ENCODE measurements around the gene CNTN6. TPM values are rescaled to one million over a fixed set of nuclear protein-coding genes. Genes with fewer than 3 reads are reported as not detected.

Gene CNTN6
- total RNA-seq, 1 experiment from 2014 or later, result not detected

GRCh38 chr3:1421577-1421976 is 328.8 kb downstream of the CNTN6 start:
- Mint-ChIP-seq H3K4me1 (no peaks in the 10 kb centered on the region), H3K36me3 (peaks cover 65% of the 10 kb centered on the region), H3K27ac (no peak overlapping the region), H3K4me3 (no peak overlapping the region), H3K27me3 (ENCODE audit: low read depth) (peaks cover 3% of the 10 kb centered on the region), H3K9me3 (peaks cover 89% of the 10 kb centered on the region)
- ATAC-seq (no peak), DNase-seq (ENCODE audit: low spot score) (no peak)
- no peak for TF ChIP-seq ZNF425 (CRISPR knock-in tag; conservative IDR thresholded peaks at IDR 0.05)
- TF ChIP-seq ZNF317 (CRISPR knock-in tag; IDR thresholded peaks at IDR 0.05; ENCODE audit: borderline replicate concordance, low read depth), result no peak
- TF ChIP-seq ATF3 (CRISPR knock-in tag; conservative IDR thresholded peaks at IDR 0.05), result no peak
- TF ChIP-seq ZNF138 (CRISPR knock-in tag; conservative IDR thresholded peaks at IDR 0.05), result no peak
- TF ChIP-seq HMGA2 (CRISPR knock-in tag; IDR thresholded peaks at IDR 0.05), result no peak
- TF ChIP-seq MYBL2 (CRISPR knock-in tag; IDR thresholded peaks at IDR 0.05), result no peak
- no peak for TF ChIP-seq CBFB (CRISPR knock-in tag; IDR thresholded peaks at IDR 0.05; ENCODE audit: low read depth)
- TF ChIP-seq NFATC4 (CRISPR knock-in tag; IDR thresholded peaks at IDR 0.05), result no peak
- no peak for TF ChIP-seq ZNF219 (CRISPR knock-in tag; IDR thresholded peaks at IDR 0.05; ENCODE audit: borderline replicate concordance)
- TF ChIP-seq ZNF512 (CRISPR knock-in tag; IDR thresholded peaks at IDR 0.05; ENCODE audit: borderline replicate concordance), result no peak
- TF ChIP-seq ARID4B (CRISPR knock-in tag; IDR thresholded peaks at IDR 0.05; ENCODE audit: borderline replicate concordance), result no peak
- no peak for TF ChIP-seq ESRRA (CRISPR knock-in tag; IDR thresholded peaks at IDR 0.05; ENCODE audit: borderline replicate concordance)
- no peak for TF ChIP-seq NR2C2 (CRISPR knock-in tag; IDR thresholded peaks at IDR 0.05)
- no peak for TF ChIP-seq JUN (CRISPR knock-in tag; IDR thresholded peaks at IDR 0.05)
- no peak for TF ChIP-seq TEAD4 (CRISPR knock-in tag; IDR thresholded peaks at IDR 0.05)
- no peak for TF ChIP-seq MLX (CRISPR knock-in tag; IDR thresholded peaks at IDR 0.05)
- no peak for TF ChIP-seq ETV6 (CRISPR knock-in tag; IDR thresholded peaks at IDR 0.05)
- no peak for TF ChIP-seq USF1 (CRISPR knock-in tag; IDR thresholded peaks at IDR 0.05)
- no peak for TF ChIP-seq ELF4 (CRISPR knock-in tag; IDR thresholded peaks at IDR 0.05; ENCODE audit: low read depth)
- TF ChIP-seq ZNF423 (CRISPR knock-in tag; IDR thresholded peaks at IDR 0.05), result no peak
- ChIA-PET CTCF (no interaction called here), POLR2A (no interaction called here)
